ENCODE results near the gene OLFML2B.

Gene OLFML2B

GRCh38 chr1:161973924-161974845 is 49.5 kb downstream of the OLFML2B start:
- Histone ChIP-seq H3K27me3 (ENCODE audit: control insufficient read depth, insufficient read depth, low read length) (no peaks in the 10 kb centered on the region), H3K4me3 (ENCODE audit: low read length) (no peak overlapping the region), H3K36me3 (ENCODE audit: control insufficient read depth, low read depth, low read length) (no peaks in the 10 kb centered on the region), H3K9me3 (ENCODE audit: control insufficient read depth, low read depth, low read length) (no peaks in the 10 kb centered on the region), H3K27ac (ENCODE audit: low read length) (no peak overlapping the region), H3K9ac (ENCODE audit: low read length) (no peak overlapping the region), H3K4me1 (ENCODE audit: control insufficient read depth, low read depth, low read length) (no peaks in the 10 kb centered on the region)

DNA sequence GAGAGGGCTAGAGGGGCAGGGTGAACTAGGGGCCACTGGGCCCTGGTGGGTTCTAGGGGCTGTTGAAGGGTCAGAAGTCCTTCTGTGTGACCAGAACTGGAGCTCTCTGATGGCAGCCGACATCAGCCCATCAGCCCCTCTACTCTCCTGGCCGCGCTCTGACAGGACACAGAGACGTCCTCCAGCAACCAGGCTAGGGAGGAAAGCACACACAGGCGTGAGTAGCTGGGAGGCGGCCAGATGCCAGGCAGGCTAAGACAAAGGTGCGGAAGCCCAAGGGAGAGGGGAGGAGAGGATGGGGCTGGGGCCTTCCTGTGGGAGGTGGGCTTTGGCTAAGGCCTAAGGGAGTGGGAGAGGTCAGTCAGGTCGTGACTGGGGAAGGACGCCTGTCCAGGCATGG is 50.8 kb downstream of the OLFML2B start:
- Histone ChIP-seq H3K36me3 (ENCODE audit: control insufficient read depth, low read depth, low read length) (no peaks in the 10 kb centered on the region), H3K27me3 (ENCODE audit: control insufficient read depth, insufficient read depth, low read length) (no peaks in the 10 kb centered on the region), H3K9me3 (ENCODE audit: control insufficient read depth, low read depth, low read length) (no peaks in the 10 kb centered on the region), H3K4me1 (ENCODE audit: control insufficient read depth, low read depth, low read length) (no peaks in the 10 kb centered on the region), H3K4me3 (ENCODE audit: low read length) (no peak overlapping the region), H3K27ac (ENCODE audit: low read length) (no peak overlapping the region), H3K9ac (ENCODE audit: low read length) (no peak overlapping the region)

DNA sequence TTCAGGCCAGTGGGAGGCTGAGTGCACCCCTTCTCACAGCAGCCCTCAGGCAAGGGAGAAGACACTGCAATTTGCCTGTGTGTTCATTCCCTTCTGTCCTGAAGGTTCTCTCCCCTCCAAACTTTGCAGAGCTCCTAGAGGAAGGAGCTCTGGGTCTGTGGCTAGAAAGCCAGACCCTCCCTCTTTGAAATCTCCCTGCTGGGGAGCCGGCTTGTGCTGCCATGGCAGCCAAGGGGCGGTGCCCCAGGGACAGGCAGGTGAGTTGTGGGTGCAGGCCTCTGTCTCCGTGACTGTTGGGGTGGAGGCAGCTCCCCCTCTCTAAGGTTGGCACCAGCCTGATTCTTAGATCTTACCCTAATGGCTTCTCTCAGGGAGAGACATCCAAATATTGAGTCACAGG is 53.0 kb downstream of the OLFML2B start:
- H3K4me3 ChIP-seq (ENCODE audit: low read length), result no peak overlapping the region
- H3K27ac ChIP-seq (ENCODE audit: low read length), result no peak overlapping the region
- H3K9me3 ChIP-seq (ENCODE audit: control insufficient read depth, low read depth, low read length), result no peaks in the 10 kb centered on the region
- no peak overlapping the region for H3K9ac ChIP-seq (ENCODE audit: low read length)
- no peaks in the 10 kb centered on the region for H3K36me3 ChIP-seq (ENCODE audit: control insufficient read depth, low read depth, low read length)
- no peaks in the 10 kb centered on the region for H3K27me3 ChIP-seq (ENCODE audit: control insufficient read depth, insufficient read depth, low read length)
- no peaks in the 10 kb centered on the region for H3K4me1 ChIP-seq (ENCODE audit: control insufficient read depth, low read depth, low read length)

DNA sequence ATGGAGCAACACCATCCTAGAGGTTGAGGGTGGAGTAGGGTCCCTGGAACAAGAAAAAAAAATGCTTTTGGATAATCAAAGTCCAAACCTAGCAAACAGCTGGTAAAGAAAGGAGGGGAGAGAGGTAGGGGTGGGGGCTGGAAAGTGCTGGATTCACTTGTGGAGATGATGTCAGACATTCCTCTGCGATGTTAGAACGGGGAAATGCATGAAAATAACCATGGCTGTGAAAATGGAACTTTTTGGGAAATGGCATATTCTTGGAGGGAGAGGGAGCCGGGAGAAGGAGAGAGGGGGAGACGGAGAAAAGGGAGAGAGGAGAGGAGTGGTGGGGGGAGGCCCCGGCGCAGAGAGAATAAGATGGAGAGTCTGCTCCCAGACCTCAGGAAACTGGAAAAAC is 53.6 kb downstream of the OLFML2B start:
- Histone ChIP-seq H3K9ac (ENCODE audit: low read length) (no peak overlapping the region), H3K36me3 (ENCODE audit: control insufficient read depth, low read depth, low read length) (no peaks in the 10 kb centered on the region), H3K4me3 (ENCODE audit: low read length) (no peak overlapping the region), H3K27ac (ENCODE audit: low read length) (no peak overlapping the region), H3K27me3 (ENCODE audit: control insufficient read depth, insufficient read depth, low read length) (no peaks in the 10 kb centered on the region), H3K9me3 (ENCODE audit: control insufficient read depth, low read depth, low read length) (no peaks in the 10 kb centered on the region), H3K4me1 (ENCODE audit: control insufficient read depth, low read depth, low read length) (peaks cover 3% of the 10 kb centered on the region)

GRCh38 chr1:161966067-161966466 is 57.6 kb downstream of the OLFML2B start:
- Histone ChIP-seq H3K4me1 (ENCODE audit: control insufficient read depth, low read depth, low read length) (peaks cover 3% of the 10 kb centered on the region), H3K27ac (ENCODE audit: low read length) (no peak overlapping the region), H3K9me3 (ENCODE audit: control insufficient read depth, low read depth, low read length) (no peaks in the 10 kb centered on the region), H3K27me3 (ENCODE audit: control insufficient read depth, insufficient read depth, low read length) (no peaks in the 10 kb centered on the region), H3K9ac (ENCODE audit: low read length) (no peak overlapping the region), H3K4me3 (ENCODE audit: low read length) (no peak overlapping the region), H3K36me3 (ENCODE audit: control insufficient read depth, low read depth, low read length) (no peaks in the 10 kb centered on the region)

DNA sequence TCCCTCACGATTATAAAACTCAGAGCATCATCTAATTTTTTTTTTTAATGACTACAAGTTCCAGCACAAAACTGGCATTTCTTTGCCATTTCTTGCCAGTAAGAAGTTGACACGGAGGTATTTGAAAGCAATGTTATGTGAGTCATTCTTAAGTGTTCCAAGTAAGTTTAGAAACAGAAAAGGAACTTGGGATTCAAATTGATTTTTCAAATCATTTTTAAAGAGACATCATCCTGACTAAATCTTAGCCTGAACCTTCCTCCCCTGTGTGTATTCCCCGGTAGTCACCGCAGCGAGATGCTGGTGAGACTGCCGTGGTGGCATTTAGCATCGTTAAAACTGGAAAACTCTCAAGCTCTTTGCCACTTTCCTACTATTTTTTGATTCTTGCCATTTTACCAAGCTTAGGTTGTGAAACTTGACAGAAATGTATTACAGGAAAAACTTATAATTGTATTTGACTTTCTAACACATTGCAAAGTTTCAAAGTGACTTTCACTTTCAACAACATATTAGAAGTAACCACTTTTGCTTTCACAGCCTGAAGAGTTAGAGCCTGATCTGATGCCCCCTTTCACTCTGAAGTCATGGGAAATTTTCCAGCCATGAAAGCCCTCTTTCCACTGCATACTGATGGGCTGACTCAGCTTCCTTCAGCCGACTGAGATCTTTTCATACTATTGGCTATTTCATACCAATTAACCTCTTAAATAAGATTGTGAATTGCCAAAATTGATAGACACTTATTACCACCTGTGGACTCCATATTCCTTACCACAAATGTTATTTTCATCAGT is 61.4 kb downstream of the OLFML2B start:
- Histone ChIP-seq H3K27ac (ENCODE audit: low read length) (no peak overlapping the region), H3K4me3 (ENCODE audit: low read length) (no peak overlapping the region), H3K9me3 (ENCODE audit: control insufficient read depth, low read depth, low read length) (no peaks in the 10 kb centered on the region), H3K9ac (ENCODE audit: low read length) (no peak overlapping the region), H3K4me1 (ENCODE audit: control insufficient read depth, low read depth, low read length) (peaks cover 3% of the 10 kb centered on the region), H3K36me3 (ENCODE audit: control insufficient read depth, low read depth, low read length) (peaks cover 3% of the 10 kb centered on the region), H3K27me3 (ENCODE audit: control insufficient read depth, insufficient read depth, low read length) (no peaks in the 10 kb centered on the region)

- no peak overlapping the region for H3K4me3 ChIP-seq (ENCODE audit: low read length)
- H3K9me3 ChIP-seq (ENCODE audit: control insufficient read depth, low read depth, low read length), result no peaks in the 10 kb centered on the region
- H3K4me1 ChIP-seq (ENCODE audit: control insufficient read depth, low read depth, low read length), result no peaks in the 10 kb centered on the region
- H3K9ac ChIP-seq (ENCODE audit: low read length), result no peak overlapping the region
- no peak overlapping the region for H3K27ac ChIP-seq (ENCODE audit: low read length)
- H3K27me3 ChIP-seq (ENCODE audit: control insufficient read depth, insufficient read depth, low read length), result no peaks in the 10 kb centered on the region
- peaks cover 3% of the 10 kb centered on the region for H3K36me3 ChIP-seq (ENCODE audit: control insufficient read depth, low read depth, low read length)
These were observed 65.2 kb downstream of the OLFML2B start for GRCh38 chr1:161958425-161958824.

DNA sequence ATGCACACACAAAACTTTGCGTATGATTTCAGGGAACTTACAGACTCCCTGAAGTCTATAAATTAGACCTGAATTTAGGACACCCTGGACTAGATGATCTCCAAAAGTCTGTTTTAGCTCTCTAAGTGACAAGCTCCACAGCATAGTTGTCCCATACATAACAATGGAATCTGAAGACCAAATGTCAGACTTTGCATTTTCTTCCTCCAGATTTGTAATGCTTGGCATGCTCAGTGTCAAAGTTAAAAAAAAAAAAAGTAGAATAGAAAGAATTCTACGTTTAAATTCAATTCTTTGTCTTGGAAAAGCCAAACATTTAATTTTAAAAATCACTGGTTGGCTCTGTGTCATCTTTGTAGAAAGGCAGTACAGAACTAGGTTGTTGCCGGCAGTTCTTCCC is 66.7 kb downstream of the OLFML2B start:
- no peak overlapping the region for H3K4me3 ChIP-seq (ENCODE audit: low read length)

DNA sequence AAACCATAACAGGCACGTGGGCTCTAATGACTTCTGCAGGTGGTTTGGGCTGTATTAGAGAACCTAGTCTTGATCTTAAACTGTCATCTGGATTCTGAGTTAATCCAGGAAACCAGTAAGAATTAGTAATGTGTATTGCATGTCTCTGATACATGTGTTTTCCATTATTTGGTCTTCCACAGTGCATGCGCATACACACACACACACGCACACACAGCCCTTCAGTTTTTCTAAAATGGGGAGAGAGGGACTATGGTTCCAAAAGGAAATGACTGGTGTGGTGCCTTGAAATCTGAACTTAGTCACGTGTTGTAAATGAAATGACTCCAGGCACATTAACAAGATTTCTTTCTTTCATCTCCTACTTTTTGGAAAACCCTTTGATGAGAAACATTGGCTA is 67.6 kb downstream of the OLFML2B start:
- Histone ChIP-seq H3K9me3 (ENCODE audit: control insufficient read depth, low read depth, low read length) (no peaks in the 10 kb centered on the region), H3K4me1 (ENCODE audit: control insufficient read depth, low read depth, low read length) (no peaks in the 10 kb centered on the region), H3K4me3 (ENCODE audit: low read length) (no peak overlapping the region), H3K36me3 (ENCODE audit: control insufficient read depth, low read depth, low read length) (peaks cover 3% of the 10 kb centered on the region), H3K9ac (ENCODE audit: low read length) (no peak overlapping the region), H3K27me3 (ENCODE audit: control insufficient read depth, insufficient read depth, low read length) (no peaks in the 10 kb centered on the region), H3K27ac (ENCODE audit: low read length) (no peak overlapping the region)

More for the DNA sequence above, 66.7 kb downstream of the OLFML2B start:
- Histone ChIP-seq H3K27ac (ENCODE audit: low read length) (no peak overlapping the region), H3K4me1 (ENCODE audit: control insufficient read depth, low read depth, low read length) (no peaks in the 10 kb centered on the region), H3K27me3 (ENCODE audit: control insufficient read depth, insufficient read depth, low read length) (no peaks in the 10 kb centered on the region), H3K9ac (ENCODE audit: low read length) (no peak overlapping the region), H3K36me3 (ENCODE audit: control insufficient read depth, low read depth, low read length) (peaks cover 3% of the 10 kb centered on the region), H3K9me3 (ENCODE audit: control insufficient read depth, low read depth, low read length) (no peaks in the 10 kb centered on the region)

- no peaks in the 10 kb centered on the region for H3K9me3 ChIP-seq (ENCODE audit: control insufficient read depth, low read depth, low read length)
- no peak overlapping the region for H3K27ac ChIP-seq (ENCODE audit: low read length)
- peaks cover 3% of the 10 kb centered on the region for H3K36me3 ChIP-seq (ENCODE audit: control insufficient read depth, low read depth, low read length)
- no peaks in the 10 kb centered on the region for H3K27me3 ChIP-seq (ENCODE audit: control insufficient read depth, insufficient read depth, low read length)
- no peak overlapping the region for H3K9ac ChIP-seq (ENCODE audit: low read length)
- no peaks in the 10 kb centered on the region for H3K4me1 ChIP-seq (ENCODE audit: control insufficient read depth, low read depth, low read length)
- no peak overlapping the region for H3K4me3 ChIP-seq (ENCODE audit: low read length)
These were observed 68.1 kb downstream of the OLFML2B start for GRCh38 chr1:161955606-161956005.

GRCh38 chr1:161954466-161954865 is 69.2 kb downstream of the OLFML2B start:
- H3K36me3 ChIP-seq (ENCODE audit: control insufficient read depth, low read depth, low read length), result peaks cover 3% of the 10 kb centered on the region
- H3K9me3 ChIP-seq (ENCODE audit: control insufficient read depth, low read depth, low read length), result no peaks in the 10 kb centered on the region
- H3K4me3 ChIP-seq (ENCODE audit: low read length), result no peak overlapping the region
- H3K4me1 ChIP-seq (ENCODE audit: control insufficient read depth, low read depth, low read length), result no peaks in the 10 kb centered on the region
- no peaks in the 10 kb centered on the region for H3K27me3 ChIP-seq (ENCODE audit: control insufficient read depth, insufficient read depth, low read length)
- no peak overlapping the region for H3K9ac ChIP-seq (ENCODE audit: low read length)
- no peak overlapping the region for H3K27ac ChIP-seq (ENCODE audit: low read length)

Data from iPS-18a (cell line).